GM19351 (cell line): ENCODE results near the gene FAM181B.
"Not testable (repeated sequence)": the region's sequence is repeated elsewhere in the genome, so short reads cannot be mapped to it uniquely, and the experiment has no call there.

Source experiments
- ATAC-seq: cut with Tn5 transposase; IDR thresholded peaks from one replicate; pipeline ENCODE4 v1.9.1; 2021; ENCODE audit warnings: mild to moderate bottlenecking, moderate library complexity; ENCODE audit not compliant: unreplicated experiment

FAM181B gene

DNA sequence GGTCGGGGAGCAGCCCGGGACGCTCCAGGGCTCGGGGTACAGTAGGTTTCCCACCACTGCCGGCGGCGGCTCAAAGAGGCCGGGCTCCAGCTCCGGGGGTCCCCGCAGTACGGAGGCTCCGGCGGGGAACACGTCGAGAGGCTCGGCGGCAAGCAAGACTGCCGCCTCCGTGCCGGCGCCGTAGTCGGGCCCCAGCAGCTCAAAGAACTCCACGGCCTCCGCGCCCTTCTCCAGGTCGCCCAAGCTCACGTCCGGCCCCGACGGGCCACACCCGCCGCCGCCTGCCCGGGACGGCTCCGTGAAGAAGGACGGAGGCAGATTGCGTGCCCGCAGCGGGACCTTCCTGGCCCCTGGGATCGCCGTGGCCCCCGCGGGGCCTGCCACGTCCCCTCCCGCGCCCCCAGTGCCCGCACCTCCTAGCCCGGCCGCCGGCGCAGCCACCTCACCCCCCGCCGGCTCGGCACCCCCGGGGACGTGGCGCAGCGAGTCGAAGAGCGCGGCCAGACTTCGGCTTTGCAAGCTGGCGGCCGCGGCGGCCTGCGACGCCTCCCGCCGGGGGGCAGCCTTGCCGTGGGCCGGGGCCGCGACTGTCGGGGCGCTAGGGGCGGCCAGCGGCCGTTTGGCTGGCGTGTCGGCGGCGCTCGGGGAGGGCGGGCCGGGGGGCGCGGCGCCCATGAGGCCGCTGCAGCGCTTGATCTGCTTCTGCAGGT is 775 bp downstream of the FAM181B start:
- peak; percentile 32 for ATAC-seq

GRCh38 chr11:82732348-82732733 is 1.3 kb downstream of the FAM181B start:
- ATAC-seq, result no peak

DNA sequence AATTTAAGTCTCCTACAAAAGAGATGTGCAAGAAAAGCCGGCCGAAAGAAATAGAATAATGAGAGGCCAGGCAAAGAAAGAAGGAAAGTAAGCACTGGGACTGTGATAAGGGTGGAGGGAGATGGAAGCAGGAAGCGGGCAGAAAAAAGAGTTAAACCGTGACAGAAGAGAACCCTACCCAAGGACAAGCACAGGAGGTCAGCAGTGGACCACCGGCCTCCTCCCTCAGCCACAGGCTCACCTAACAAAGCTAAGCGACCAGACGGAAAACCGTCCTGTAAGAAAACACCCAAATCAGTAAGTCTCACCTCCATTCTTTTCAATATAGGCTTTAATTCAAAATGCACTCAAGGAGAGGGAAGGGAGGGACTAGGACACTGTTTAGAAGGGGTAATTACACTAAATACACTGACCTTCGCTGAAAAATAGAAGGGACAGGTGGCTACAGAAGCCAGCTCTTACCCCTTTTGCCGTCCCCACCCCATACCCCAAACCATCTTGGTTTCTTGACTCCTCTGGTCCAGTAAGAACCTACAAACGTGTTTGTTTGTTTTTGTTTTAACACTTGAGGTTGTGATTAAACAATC is 1.9 kb downstream of the FAM181B start:
- no peak for ATAC-seq

- no peak for ATAC-seq
Measured at GRCh38 chr11:82730754-82731153, 2.9 kb downstream of the FAM181B start.

DNA sequence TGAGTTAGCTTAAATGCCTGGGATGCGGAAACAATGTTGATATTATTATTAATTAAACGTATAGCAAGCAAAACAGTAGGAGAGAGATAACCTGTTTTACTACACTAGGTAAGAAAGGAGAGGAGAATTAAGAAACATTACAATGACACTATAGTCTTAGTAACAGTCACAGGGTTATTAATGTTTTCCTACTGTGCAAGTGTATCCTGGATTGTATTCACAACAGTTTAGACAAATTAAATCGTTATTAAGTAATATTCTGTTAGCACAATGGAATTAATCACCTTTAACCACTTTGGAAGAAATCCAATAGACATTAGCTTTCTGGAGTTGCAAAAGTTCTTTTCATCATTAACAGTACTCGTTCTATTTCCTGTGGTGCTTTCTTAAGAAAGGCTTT is 3.4 kb downstream of the FAM181B start:
- ATAC-seq, result no peak

- ATAC-seq, result no peak
Measured at GRCh38 chr11:82724026-82724425, 9.6 kb downstream of the FAM181B start.

DNA sequence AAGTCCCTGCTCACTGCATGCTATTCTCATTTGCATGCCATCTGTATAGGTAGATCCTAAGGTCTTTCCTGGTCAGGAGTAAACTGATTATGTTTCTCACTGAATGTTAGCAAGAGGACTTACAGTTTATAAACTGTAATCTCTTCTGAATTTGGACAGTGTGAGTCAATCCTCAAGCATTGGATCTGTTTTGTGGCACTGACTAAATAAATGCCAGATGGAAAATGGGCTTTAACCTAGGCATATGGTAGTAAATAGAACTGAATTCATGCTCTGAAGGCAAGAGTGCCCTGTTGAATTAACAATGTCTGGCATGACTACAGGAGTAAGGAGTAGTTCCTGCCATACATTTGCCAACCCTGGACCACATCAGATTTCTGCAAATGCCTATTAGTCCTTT is 11.4 kb downstream of the FAM181B start:
- no peak for ATAC-seq

DNA sequence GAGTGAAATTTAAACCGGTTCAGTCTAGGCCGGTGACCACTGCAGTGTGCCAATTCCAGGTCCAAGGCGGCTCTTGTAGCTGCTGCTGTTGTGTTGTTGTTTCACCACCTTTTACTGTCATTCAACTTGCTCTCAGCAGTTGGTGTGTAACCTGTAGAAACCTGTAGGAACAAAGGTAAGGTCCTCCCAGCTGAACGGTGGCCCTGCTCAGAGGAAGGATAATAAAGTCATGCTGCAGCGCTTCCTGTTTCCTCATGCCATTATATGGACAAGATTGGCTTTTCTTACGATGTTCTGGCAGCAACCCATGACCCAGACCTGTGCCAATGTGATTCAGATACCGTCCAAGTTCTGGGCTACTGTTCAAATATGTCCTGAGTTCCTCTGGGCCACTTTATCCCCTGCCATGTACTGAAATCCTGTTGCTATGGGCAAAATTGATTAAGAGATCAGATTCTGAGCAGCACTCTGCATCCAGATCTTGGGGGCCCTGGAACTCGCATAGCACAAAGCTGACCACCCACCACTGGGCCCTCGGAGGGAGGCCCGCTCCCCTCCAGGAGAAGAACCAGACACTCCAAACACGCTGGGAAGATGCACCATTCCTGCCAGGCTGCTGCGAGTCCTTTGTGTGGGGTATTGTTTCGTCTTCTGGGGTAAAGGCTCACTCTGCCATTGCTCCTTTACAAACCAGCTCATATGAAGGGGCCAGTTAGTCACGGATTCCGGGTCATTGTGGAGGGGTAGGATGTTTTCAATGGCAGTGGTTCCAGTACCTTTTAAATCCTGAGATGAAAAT is 13.2 kb downstream of the FAM181B start:
- ATAC-seq, result no peak

DNA sequence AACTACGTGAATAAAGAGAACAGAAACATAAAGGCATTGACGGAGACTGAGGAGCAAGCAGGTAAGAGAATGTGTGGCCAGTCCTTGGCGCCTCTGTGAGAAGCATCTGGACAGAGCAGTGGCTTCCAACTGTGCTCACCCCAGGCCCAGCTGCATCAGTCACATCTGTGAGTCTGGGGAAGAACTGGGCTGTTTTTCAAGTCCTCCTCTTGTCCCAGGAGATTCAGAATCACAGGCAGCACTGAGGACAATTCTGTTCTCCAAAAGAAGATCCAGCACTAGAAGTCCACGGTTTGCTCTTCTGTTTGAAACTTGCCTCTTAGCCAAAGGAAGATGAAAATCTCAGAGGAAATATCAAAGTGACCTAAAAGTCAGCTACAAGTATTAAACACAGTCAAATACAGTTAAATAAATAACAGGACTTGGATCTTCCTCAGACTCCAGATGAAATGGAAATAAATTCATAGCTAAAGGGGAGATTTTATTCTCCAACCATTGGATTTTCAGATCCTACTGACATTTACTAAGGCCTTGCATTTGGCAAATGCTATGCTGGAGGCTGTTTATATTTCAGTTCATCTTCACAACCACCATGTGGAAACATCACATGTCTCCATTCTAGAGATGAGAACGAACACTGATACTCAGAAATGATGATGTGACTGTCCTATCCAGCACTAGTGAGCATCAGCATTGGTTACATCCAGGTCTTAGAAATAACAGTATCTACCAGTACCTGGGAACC is 14.1 kb downstream of the FAM181B start:
- ATAC-seq, result no peak

DNA sequence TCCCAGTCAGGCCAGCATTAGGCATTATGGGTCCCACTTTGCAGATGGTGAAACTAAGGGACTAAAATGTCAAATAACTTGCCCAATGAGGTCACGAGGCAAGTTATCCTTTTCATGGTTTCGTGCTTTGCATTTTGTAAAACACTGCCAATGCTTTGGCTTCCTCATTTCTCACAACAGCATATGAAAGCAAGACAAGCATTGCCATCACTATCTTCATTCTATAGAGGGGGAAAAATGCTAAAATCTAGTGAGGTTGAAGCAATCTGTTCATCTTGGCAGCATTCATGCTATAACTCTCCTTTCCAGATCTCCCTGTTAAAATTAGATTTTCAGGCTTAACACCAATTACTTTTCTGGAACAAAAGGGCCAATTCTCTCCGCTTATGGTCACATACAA is 14.8 kb downstream of the FAM181B start:
- no peak for ATAC-seq

DNA sequence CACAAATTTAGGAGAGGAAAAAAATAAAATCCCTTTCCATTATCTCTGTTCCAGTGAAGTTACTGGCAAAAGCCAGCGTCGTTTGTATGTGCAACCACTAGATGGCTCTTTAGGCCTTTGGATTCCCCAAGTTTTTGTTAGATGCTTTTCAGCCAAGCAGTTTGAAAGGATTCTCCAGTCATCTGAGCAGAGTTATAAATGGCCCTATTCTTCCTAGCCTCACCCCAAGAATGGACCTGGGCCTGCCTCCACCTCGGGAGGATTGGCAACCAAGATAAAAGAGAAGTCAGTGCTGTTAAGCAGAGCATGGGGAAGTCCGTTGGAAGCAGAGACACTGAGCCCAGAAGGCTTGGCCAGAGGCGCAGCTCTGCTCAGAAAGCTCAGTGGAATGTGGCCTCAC is 15.4 kb downstream of the FAM181B start:
- peak; percentile 79 for ATAC-seq

- ATAC-seq, result no peak
Measured at GRCh38 chr11:82714346-82715174, 19.1 kb downstream of the FAM181B start.

- no peak for ATAC-seq
Measured at GRCh38 chr11:82711648-82712047, 22.0 kb downstream of the FAM181B start.

GRCh38 chr11:82703796-82704195 is 29.9 kb downstream of the FAM181B start:
- no peak for ATAC-seq

DNA sequence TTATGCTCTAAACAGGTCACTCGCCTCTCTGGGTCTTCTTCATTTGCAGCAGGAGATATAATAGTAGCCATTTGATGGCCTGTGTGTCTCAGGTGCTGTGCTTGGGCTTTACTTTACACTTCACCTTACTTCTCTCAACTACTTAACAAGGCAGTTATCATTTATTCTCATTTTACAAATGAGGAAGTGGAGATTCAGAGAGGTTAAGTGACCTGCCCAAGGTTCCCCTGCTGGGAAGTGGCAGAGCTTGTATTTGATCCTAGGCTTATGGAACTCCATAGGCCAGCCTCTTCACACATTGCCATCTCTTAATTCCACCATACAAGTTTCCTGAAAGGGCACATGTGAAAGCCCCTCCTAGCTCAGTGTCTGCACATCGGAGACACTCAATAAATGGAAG is 30.4 kb downstream of the FAM181B start:
- ATAC-seq, result no peak

- ATAC-seq, result peak; percentile 79
Measured at GRCh38 chr11:82701847-82702520, 31.7 kb downstream of the FAM181B start.

DNA sequence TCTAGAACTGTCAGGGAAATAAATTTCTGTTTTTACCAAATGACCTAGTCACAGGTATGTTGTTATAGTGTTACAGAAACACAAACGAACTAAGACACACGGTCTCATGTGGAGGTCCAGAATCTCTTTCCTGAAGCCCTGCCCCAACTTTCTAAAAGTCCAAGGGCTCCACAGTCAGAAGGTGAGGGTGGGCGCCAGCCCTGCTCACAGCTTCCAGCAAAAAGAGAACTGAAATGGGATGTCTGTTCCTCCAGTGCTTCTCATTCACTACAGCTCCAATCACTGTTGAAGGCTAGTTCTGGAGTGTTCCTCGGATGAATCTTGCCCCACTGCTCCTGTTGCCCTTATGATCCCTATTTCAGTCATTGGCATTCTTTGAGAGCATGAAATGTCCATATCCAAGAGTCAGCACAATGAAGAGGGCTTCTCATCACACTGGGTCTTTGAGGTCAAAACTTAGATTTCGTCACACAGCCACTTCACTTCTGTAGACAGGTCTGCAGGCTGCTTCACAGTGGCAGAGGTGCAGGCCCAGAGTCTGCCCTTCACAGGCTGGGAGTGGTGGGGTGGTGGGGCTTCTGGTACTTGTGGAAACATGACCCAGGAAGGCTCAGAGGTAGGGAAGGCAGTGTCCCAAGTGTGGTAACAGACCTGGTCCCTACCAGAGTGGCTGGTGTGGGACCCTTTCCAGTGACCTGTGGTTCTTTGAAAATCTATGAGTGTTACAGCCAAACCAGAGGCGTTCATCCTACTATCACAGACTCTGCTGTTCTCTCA is 34.9 kb downstream of the FAM181B start:
- ATAC-seq, result no peak

- ATAC-seq, result no peak
Measured at GRCh38 chr11:82692981-82693380, 40.7 kb downstream of the FAM181B start.

- ATAC-seq, result not testable (repeated sequence)
Measured at GRCh38 chr11:82689347-82689746, 44.3 kb downstream of the FAM181B start.
